Type B pancreatic cell (in vitro differentiated cells): Measurements from ENCODE around the gene SERPINA3. TPM values are rescaled to one million over a fixed set of nuclear protein-coding genes. Genes with fewer than 3 reads are reported as not detected.

Experiments used
- DNase-seq: peaks from one replicate; pipeline ENCODE4 v3.0.0; 2021; ENCODE audit warnings: mixed read lengths; ENCODE audit not compliant: unreplicated experiment; ENCODE audit errors: extremely low spot score
- H3K27ac Mint-ChIP-seq: 2 replicates; pipeline ENCODE4 v1.8.0; 2021; ENCODE audit warnings: mild to moderate bottlenecking, mixed read lengths
- H3K27me3 Mint-ChIP-seq: 2 replicates; pipeline ENCODE4 v1.8.0; 2021; ENCODE audit warnings: mixed read lengths
- H3K36me3 Mint-ChIP-seq: 2 replicates; pipeline ENCODE4 v1.8.0; 2021; ENCODE audit warnings: mixed read lengths
- H3K4me1 Mint-ChIP-seq: one replicate; pipeline ENCODE4 v1.8.0; 2021; ENCODE audit warnings: mixed read lengths; ENCODE audit not compliant: unreplicated experiment
- H3K4me3 Mint-ChIP-seq: 2 replicates; pipeline ENCODE4 v1.8.0; 2021; ENCODE audit warnings: mild to moderate bottlenecking, mixed read lengths
- H3K9me3 Mint-ChIP-seq: 2 replicates; pipeline ENCODE4 v1.8.0; 2021; ENCODE audit warnings: mixed read lengths
- CTCF ChIP-seq: fragments of 200-600 bp; sonication (generic); conservative IDR thresholded peaks from 2 replicates; pipeline ENCODE4 v1.5.0; 2021; ENCODE audit warnings: antibody characterized with exemption, mild to moderate bottlenecking
- total RNA-seq: library from RNA; stranded (reverse); gene quantifications from 2 replicates; pipeline ENCODE4 v1.2.1, GENCODE V29; 2021; ENCODE audit warnings: low replicate concordance

SERPINA3 gene
- total RNA-seq, 1 donor from 2014 or later = 7.1 TPM

GRCh38 chr14:94631050-94631449 lies 18.9 kb downstream of the SERPINA3 start:
- Mint-ChIP-seq H3K36me3 (no peaks in the 10 kb centered on the region), H3K27me3 (peaks cover 34% of the 10 kb centered on the region), H3K9me3 (no peaks in the 10 kb centered on the region), H3K4me3 (no peak overlapping the region), H3K4me1 (peaks cover 3% of the 10 kb centered on the region), H3K27ac (no peak overlapping the region)
- no peak for DNase-seq
- no peak for TF ChIP-seq CTCF

- Mint-ChIP-seq H3K9me3 (no peaks in the 10 kb centered on the region), H3K27me3 (peaks cover 34% of the 10 kb centered on the region), H3K27ac (no peak overlapping the region), H3K36me3 (no peaks in the 10 kb centered on the region), H3K4me1 (peaks cover 3% of the 10 kb centered on the region), H3K4me3 (no peak overlapping the region)
- no peak for TF ChIP-seq CTCF
- DNase-seq = no peak
Observed at GRCh38 chr14:94631536-94632304, 19.5 kb downstream of the SERPINA3 start.

GRCh38 chr14:94632305-94632590 lies 20.1 kb downstream of the SERPINA3 start:
- Mint-ChIP-seq H3K4me3 (no peak overlapping the region), H3K9me3 (no peaks in the 10 kb centered on the region), H3K4me1 (peaks cover 3% of the 10 kb centered on the region), H3K36me3 (no peaks in the 10 kb centered on the region), H3K27me3 (peaks cover 28% of the 10 kb centered on the region), H3K27ac (no peak overlapping the region)
- TF ChIP-seq CTCF = no peak
- no peak for DNase-seq

GRCh38 chr14:94633121-94633520 lies 20.9 kb downstream of the SERPINA3 start:
- H3K4me1 Mint-ChIP-seq = peaks cover 3% of the 10 kb centered on the region
- no peak overlapping the region for H3K27ac Mint-ChIP-seq
- H3K36me3 Mint-ChIP-seq = no peaks in the 10 kb centered on the region
- H3K27me3 Mint-ChIP-seq = peaks cover 26% of the 10 kb centered on the region
- no peak for DNase-seq
- H3K9me3 Mint-ChIP-seq = no peaks in the 10 kb centered on the region
- H3K4me3 Mint-ChIP-seq = no peak overlapping the region
- no peak for TF ChIP-seq CTCF

DNA sequence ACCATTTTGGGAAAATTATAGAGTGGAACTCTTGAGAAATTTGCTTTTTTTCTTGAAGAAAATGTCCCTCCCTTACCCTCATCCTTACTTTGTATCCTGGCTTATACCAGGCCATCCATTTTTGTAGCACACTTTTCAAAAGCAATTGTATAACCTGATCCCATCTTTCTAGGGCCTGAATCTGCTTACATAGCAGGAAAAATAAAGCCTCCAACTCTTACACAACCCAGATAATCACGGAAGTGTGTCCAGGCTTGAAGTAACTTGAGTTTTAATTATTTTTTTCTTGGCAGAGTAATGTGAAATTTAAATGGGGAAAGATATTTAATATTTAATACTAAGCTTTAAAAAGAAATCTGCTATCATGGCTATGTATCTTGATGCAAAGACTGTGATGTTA lies 23.0 kb downstream of the SERPINA3 start:
- H3K9me3 Mint-ChIP-seq = no peaks in the 10 kb centered on the region
- H3K4me1 Mint-ChIP-seq = peaks cover 3% of the 10 kb centered on the region
- DNase-seq = no peak
- no peaks in the 10 kb centered on the region for H3K36me3 Mint-ChIP-seq
- H3K4me3 Mint-ChIP-seq = no peak overlapping the region
- peaks cover 14% of the 10 kb centered on the region for H3K27me3 Mint-ChIP-seq
- no peak overlapping the region for H3K27ac Mint-ChIP-seq
- no peak for TF ChIP-seq CTCF
